WTC11 (cell line): ENCODE measurements around the gene UBE2L3. TPM values are rescaled to one million over a fixed set of nuclear protein-coding genes. Genes with fewer than 3 reads are reported as not detected.

Experiments used
- ATAC-seq: fragments of 200-7000 bp; cut with Tn5 transposase; 2 replicates; pipeline ENCODE4 v1.10.0; 2021; ENCODE audit warnings: mild to moderate bottlenecking, moderate library complexity
- CTCF ChIA-PET: fragments of 300-600 bp; sonication (Branson Sonifier 250); formaldehyde crosslinking; loops from one replicate; lab custom pipeline; 2021; ENCODE audit warnings: antibody characterized with exemption; lab: Charles Lee
- POLR2A ChIA-PET: fragments of 350-600 bp; sonication (Branson Sonifier 250); formaldehyde crosslinking; loops from one replicate; lab custom pipeline; 2021; ENCODE audit warnings: antibody characterized with exemption; lab: Charles Lee
- DNase-seq: peaks from one replicate; pipeline ENCODE4 v3.0.0; 2021; ENCODE audit warnings: low spot score
- H3K27ac Mint-ChIP-seq: 2 replicates; pipeline ENCODE4 v1.8.0; 2021; ENCODE audit warnings: mixed read lengths
- H3K27me3 Mint-ChIP-seq: 2 replicates; pipeline ENCODE4 v1.8.0; 2021; ENCODE audit warnings: low read depth, mild to moderate bottlenecking, moderate library complexity, mixed read lengths
- H3K36me3 Mint-ChIP-seq: 2 replicates; pipeline ENCODE4 v1.8.0; 2021; ENCODE audit warnings: mixed read lengths
- H3K4me1 Mint-ChIP-seq: 2 replicates; pipeline ENCODE4 v1.8.0; 2022; ENCODE audit warnings: mixed read lengths
- H3K4me3 Mint-ChIP-seq: 2 replicates; pipeline ENCODE4 v1.8.0; 2021; ENCODE audit warnings: mild to moderate bottlenecking, moderate library complexity, mixed read lengths
- H3K9me3 Mint-ChIP-seq: 2 replicates; pipeline ENCODE4 v1.8.0; 2021; ENCODE audit warnings: mixed read lengths
- ATF1 ChIP-seq: sonication (generic); formaldehyde crosslinking; IDR thresholded peaks from 2 replicates; pipeline ENCODE4 v1.8.1; 2023; ENCODE audit warnings: mild to moderate bottlenecking, moderate library complexity, missing genetic modification reagents
- CREB1 ChIP-seq: sonication (generic); formaldehyde crosslinking; IDR thresholded peaks from 2 replicates; pipeline ENCODE4 v1.8.0; 2023; ENCODE audit warnings: mild to moderate bottlenecking, missing genetic modification reagents
- CREM ChIP-seq: sonication (generic); formaldehyde crosslinking; IDR thresholded peaks from 2 replicates; pipeline ENCODE4 v1.8.1; 2022; ENCODE audit warnings: mild to moderate bottlenecking, missing genetic modification reagents, moderate library complexity
- GABPB1 ChIP-seq: sonication (generic); formaldehyde crosslinking; IDR thresholded peaks from 2 replicates; pipeline ENCODE4 v1.8.1; 2023; ENCODE audit warnings: mild to moderate bottlenecking, missing genetic modification reagents
- HMGA2 ChIP-seq: fragments of 250-450 bp; sonication (Bioruptor Pico); IDR thresholded peaks from 2 replicates; pipeline ENCODE4 v1.4.0; 2021; ENCODE audit warnings: mild to moderate bottlenecking, moderate library complexity
- JAZF1 ChIP-seq: fragments of 250-450 bp; sonication (Bioruptor Pico); IDR thresholded peaks from 2 replicates; pipeline ENCODE4 v1.9.0; 2021; ENCODE audit warnings: moderate library complexity, mild to moderate bottlenecking, inconsistent platforms
- MXD4 ChIP-seq: fragments of 250-450 bp; sonication (Bioruptor Pico); IDR thresholded peaks from 2 replicates; pipeline ENCODE4 v1.8.0; 2021; ENCODE audit warnings: mild to moderate bottlenecking, moderate library complexity, borderline replicate concordance
- NR1H2 ChIP-seq: sonication (generic); formaldehyde crosslinking; IDR thresholded peaks from 2 replicates; pipeline ENCODE4 v1.9.0; 2021; ENCODE audit warnings: mild to moderate bottlenecking, moderate library complexity, missing genetic modification reagents
- SMAD3 ChIP-seq: sonication (generic); formaldehyde crosslinking; IDR thresholded peaks from 2 replicates; pipeline ENCODE4 v1.8.0; 2022; ENCODE audit warnings: missing genetic modification reagents, mild to moderate bottlenecking, borderline replicate concordance
- SOX15 ChIP-seq: fragments of 250-450 bp; sonication (Bioruptor Pico); IDR thresholded peaks from 2 replicates; pipeline ENCODE4 v1.9.0; 2021; ENCODE audit warnings: mild to moderate bottlenecking
- TEAD4 ChIP-seq: sonication (generic); formaldehyde crosslinking; IDR thresholded peaks from 2 replicates; pipeline ENCODE4 v1.8.0; 2022; ENCODE audit warnings: mild to moderate bottlenecking, missing genetic modification reagents
- ZNF138 ChIP-seq: sonication (generic); formaldehyde crosslinking; conservative IDR thresholded peaks from 2 replicates; pipeline ENCODE4 v1.8.1; 2022; ENCODE audit warnings: mild to moderate bottlenecking, moderate library complexity, missing genetic modification reagents
- ZNF219 ChIP-seq: sonication (generic); formaldehyde crosslinking; IDR thresholded peaks from 2 replicates; pipeline ENCODE4 v1.8.0; 2023; ENCODE audit warnings: missing genetic modification reagents, mild to moderate bottlenecking, borderline replicate concordance
- ZNF416 ChIP-seq: fragments of 250-450 bp; sonication (Bioruptor Pico); IDR thresholded peaks from 2 replicates; pipeline ENCODE4 v1.9.0; 2021; ENCODE audit warnings: mild to moderate bottlenecking, inconsistent platforms
- total RNA-seq: library from RNA; stranded (reverse); gene quantifications from 3 replicates; pipeline ENCODE4 v1.2.3, GENCODE V29; 2021
- TF ChIP-seq, protein P1 (sequence below): sonication (generic); formaldehyde crosslinking; IDR thresholded peaks from 2 replicates; pipeline ENCODE4 v1.8.0; 2022; ENCODE audit warnings: mild to moderate bottlenecking, missing genetic modification reagents
- TF ChIP-seq, protein P2 (sequence below): fragments of 250-450 bp; sonication (Bioruptor Pico); IDR thresholded peaks from 2 replicates; pipeline ENCODE4 v1.9.0; 2021; ENCODE audit warnings: mild to moderate bottlenecking, borderline replicate concordance
- TF ChIP-seq, protein P3 (sequence below): fragments of 250-450 bp; sonication (Bioruptor Pico); IDR thresholded peaks from 2 replicates; pipeline ENCODE4 v1.9.0; 2021; ENCODE audit warnings: mild to moderate bottlenecking
- TF ChIP-seq, protein P4 (sequence below): fragments of 250-450 bp; sonication (Bioruptor Pico); IDR thresholded peaks from 2 replicates; pipeline ENCODE4 v1.9.0; 2021; ENCODE audit warnings: mild to moderate bottlenecking
- TF ChIP-seq, protein P5 (sequence below): sonication (generic); formaldehyde crosslinking; IDR thresholded peaks from 2 replicates; pipeline ENCODE4 v1.8.1; 2023; ENCODE audit warnings: mild to moderate bottlenecking, missing genetic modification reagents
- TF ChIP-seq, protein P6 (sequence below): sonication (generic); formaldehyde crosslinking; IDR thresholded peaks from 2 replicates; pipeline ENCODE4 v1.8.0; 2023; ENCODE audit warnings: missing genetic modification reagents

The UBE2L3 gene
- total RNA-seq, 1 experiment from 2014 or later = 79.1 TPM

DNA sequence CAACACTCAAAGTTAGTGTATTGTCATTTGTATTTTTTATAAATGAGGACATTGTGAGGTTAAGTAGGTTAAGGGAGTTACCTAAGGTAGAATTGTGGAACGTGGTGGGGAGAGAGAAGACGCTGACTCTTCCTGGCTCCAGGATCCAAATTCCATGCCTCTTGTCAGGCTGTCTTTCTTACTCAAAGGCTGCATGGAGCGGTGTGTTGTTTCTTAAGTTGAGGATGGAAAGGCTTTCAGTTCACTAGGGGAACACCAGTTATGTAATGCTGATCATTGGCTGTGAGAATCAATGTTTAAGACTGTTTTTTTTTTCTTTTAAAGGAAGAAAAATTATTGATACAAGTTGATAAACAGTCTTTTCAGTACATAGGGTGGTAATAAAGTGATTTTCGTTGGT is 2.9 kb downstream of the UBE2L3 start:
- H3K27ac Mint-ChIP-seq = no peak overlapping the region
- CTCF ChIA-PET = interaction anchor here (1.1 kb wide), 1 partner anchor 21 kb away, joined by 3 read pairs; no protein-coding TSS in a partner anchor
- H3K27me3 Mint-ChIP-seq = no peaks in the 10 kb centered on the region; the same call in 1 of the 2 replicates
- POLR2A ChIA-PET = no interaction called here
- H3K4me1 Mint-ChIP-seq = peaks cover 43% of the 10 kb centered on the region
- H3K36me3 Mint-ChIP-seq = peaks cover 4% of the 10 kb centered on the region; the same call in 1 of the 2 replicates
- TF ChIP-seq, protein P1, sequence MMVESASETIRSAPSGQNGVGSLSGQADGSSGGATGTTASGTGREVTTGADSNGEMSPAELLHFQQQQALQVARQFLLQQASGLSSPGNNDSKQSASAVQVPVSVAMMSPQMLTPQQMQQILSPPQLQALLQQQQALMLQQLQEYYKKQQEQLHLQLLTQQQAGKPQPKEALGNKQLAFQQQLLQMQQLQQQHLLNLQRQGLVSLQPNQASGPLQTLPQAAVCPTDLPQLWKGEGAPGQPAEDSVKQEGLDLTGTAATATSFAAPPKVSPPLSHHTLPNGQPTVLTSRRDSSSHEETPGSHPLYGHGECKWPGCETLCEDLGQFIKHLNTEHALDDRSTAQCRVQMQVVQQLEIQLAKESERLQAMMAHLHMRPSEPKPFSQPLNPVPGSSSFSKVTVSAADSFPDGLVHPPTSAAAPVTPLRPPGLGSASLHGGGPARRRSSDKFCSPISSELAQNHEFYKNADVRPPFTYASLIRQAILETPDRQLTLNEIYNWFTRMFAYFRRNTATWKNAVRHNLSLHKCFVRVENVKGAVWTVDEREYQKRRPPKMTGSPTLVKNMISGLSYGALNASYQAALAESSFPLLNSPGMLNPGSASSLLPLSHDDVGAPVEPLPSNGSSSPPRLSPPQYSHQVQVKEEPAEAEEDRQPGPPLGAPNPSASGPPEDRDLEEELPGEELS (CRISPR knock-in tag) = no peak
- TF ChIP-seq JAZF1 (CRISPR knock-in tag) (no peak), ATF1 (CRISPR knock-in tag) (no peak), SOX15 (CRISPR knock-in tag) (no peak), GABPB1 (no peak), CREB1 (CRISPR knock-in tag) (no peak), TEAD4 (CRISPR knock-in tag) (no peak), HMGA2 (no peak), SMAD3 (CRISPR knock-in tag) (no peak), ZNF138 (CRISPR knock-in tag) (no peak), ZNF416 (CRISPR knock-in tag) (no peak), MXD4 (CRISPR knock-in tag) (no peak), CREM (CRISPR knock-in tag) (no peak), NR1H2 (CRISPR knock-in tag) (no peak), ZNF219 (CRISPR knock-in tag) (no peak)
- TF ChIP-seq, protein P2, sequence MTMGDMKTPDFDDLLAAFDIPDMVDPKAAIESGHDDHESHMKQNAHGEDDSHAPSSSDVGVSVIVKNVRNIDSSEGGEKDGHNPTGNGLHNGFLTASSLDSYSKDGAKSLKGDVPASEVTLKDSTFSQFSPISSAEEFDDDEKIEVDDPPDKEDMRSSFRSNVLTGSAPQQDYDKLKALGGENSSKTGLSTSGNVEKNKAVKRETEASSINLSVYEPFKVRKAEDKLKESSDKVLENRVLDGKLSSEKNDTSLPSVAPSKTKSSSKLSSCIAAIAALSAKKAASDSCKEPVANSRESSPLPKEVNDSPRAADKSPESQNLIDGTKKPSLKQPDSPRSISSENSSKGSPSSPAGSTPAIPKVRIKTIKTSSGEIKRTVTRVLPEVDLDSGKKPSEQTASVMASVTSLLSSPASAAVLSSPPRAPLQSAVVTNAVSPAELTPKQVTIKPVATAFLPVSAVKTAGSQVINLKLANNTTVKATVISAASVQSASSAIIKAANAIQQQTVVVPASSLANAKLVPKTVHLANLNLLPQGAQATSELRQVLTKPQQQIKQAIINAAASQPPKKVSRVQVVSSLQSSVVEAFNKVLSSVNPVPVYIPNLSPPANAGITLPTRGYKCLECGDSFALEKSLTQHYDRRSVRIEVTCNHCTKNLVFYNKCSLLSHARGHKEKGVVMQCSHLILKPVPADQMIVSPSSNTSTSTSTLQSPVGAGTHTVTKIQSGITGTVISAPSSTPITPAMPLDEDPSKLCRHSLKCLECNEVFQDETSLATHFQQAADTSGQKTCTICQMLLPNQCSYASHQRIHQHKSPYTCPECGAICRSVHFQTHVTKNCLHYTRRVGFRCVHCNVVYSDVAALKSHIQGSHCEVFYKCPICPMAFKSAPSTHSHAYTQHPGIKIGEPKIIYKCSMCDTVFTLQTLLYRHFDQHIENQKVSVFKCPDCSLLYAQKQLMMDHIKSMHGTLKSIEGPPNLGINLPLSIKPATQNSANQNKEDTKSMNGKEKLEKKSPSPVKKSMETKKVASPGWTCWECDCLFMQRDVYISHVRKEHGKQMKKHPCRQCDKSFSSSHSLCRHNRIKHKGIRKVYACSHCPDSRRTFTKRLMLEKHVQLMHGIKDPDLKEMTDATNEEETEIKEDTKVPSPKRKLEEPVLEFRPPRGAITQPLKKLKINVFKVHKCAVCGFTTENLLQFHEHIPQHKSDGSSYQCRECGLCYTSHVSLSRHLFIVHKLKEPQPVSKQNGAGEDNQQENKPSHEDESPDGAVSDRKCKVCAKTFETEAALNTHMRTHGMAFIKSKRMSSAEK (CRISPR knock-in tag) = no peak
- TF ChIP-seq, protein P3, sequence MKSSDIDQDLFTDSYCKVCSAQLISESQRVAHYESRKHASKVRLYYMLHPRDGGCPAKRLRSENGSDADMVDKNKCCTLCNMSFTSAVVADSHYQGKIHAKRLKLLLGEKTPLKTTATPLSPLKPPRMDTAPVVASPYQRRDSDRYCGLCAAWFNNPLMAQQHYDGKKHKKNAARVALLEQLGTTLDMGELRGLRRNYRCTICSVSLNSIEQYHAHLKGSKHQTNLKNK (CRISPR knock-in tag) = no peak
- TF ChIP-seq, protein P4, sequence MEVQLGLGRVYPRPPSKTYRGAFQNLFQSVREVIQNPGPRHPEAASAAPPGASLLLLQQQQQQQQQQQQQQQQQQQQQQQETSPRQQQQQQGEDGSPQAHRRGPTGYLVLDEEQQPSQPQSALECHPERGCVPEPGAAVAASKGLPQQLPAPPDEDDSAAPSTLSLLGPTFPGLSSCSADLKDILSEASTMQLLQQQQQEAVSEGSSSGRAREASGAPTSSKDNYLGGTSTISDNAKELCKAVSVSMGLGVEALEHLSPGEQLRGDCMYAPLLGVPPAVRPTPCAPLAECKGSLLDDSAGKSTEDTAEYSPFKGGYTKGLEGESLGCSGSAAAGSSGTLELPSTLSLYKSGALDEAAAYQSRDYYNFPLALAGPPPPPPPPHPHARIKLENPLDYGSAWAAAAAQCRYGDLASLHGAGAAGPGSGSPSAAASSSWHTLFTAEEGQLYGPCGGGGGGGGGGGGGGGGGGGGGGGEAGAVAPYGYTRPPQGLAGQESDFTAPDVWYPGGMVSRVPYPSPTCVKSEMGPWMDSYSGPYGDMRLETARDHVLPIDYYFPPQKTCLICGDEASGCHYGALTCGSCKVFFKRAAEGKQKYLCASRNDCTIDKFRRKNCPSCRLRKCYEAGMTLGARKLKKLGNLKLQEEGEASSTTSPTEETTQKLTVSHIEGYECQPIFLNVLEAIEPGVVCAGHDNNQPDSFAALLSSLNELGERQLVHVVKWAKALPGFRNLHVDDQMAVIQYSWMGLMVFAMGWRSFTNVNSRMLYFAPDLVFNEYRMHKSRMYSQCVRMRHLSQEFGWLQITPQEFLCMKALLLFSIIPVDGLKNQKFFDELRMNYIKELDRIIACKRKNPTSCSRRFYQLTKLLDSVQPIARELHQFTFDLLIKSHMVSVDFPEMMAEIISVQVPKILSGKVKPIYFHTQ (CRISPR knock-in tag) = no peak
- TF ChIP-seq, protein P5, sequence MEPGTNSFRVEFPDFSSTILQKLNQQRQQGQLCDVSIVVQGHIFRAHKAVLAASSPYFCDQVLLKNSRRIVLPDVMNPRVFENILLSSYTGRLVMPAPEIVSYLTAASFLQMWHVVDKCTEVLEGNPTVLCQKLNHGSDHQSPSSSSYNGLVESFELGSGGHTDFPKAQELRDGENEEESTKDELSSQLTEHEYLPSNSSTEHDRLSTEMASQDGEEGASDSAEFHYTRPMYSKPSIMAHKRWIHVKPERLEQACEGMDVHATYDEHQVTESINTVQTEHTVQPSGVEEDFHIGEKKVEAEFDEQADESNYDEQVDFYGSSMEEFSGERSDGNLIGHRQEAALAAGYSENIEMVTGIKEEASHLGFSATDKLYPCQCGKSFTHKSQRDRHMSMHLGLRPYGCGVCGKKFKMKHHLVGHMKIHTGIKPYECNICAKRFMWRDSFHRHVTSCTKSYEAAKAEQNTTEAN (CRISPR knock-in tag) = no peak
- TF ChIP-seq, protein P6, sequence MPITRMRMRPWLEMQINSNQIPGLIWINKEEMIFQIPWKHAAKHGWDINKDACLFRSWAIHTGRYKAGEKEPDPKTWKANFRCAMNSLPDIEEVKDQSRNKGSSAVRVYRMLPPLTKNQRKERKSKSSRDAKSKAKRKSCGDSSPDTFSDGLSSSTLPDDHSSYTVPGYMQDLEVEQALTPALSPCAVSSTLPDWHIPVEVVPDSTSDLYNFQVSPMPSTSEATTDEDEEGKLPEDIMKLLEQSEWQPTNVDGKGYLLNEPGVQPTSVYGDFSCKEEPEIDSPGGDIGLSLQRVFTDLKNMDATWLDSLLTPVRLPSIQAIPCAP (CRISPR knock-in tag) = no peak
- H3K4me3 Mint-ChIP-seq = peak overlapping the region; percentile 95
- DNase-seq (no peak), ATAC-seq (no peak)
- no peaks in the 10 kb centered on the region for H3K9me3 Mint-ChIP-seq
